Ovary (tissue), 9 donors: ENCODE measurements around the gene CDKN2B-AS1. TPM values are rescaled to one million over a fixed set of nuclear protein-coding genes. Genes with fewer than 3 reads are reported as not detected.

Experiments
- DNase-seq, 5 donors: peaks; one replicate each; pipeline ENCODE4 v3.0.0-alpha.2; 2019 to 2020
- H3K27ac ChIP-seq, 2 donors: fragments of 200-600 bp; one replicate each; pipeline versions ENCODE4 v1.5.1 to v1.8.0; 2019 to 2022
- H3K27me3 ChIP-seq: fragments of 200-600 bp; one replicate; pipeline ENCODE4 v1.8.0; 2022
- H3K36me3 ChIP-seq: fragments of 200-600 bp; sonication (generic); one replicate; pipeline ENCODE4 v1.5.1; 2019
- H3K4me1 ChIP-seq: one replicate; pipeline ENCODE4 v1.8.1; 2013; ENCODE audit warnings: mild to moderate bottlenecking, moderate library complexity; ENCODE audit not compliant: insufficient read depth
- H3K4me3 ChIP-seq: fragments of 200-600 bp; sonication (generic); one replicate; pipeline ENCODE4 v1.5.1; 2017
- H3K9me3 ChIP-seq, 2 donors: fragments of 200-600 bp in 1 of 2; sonication (generic) in 1 of 2; one replicate each; pipeline versions ENCODE4 v1.5.1 to v1.8.1; 2013 to 2019; ENCODE audit warnings: mild to moderate bottlenecking in 1 of 2, moderate library complexity in 1 of 2
- CTCF ChIP-seq, 3 donors: fragments of 450-650 bp in 2 of 3; fragments of 200-600 bp in 1 of 3; IDR thresholded peaks; one replicate each; pipeline versions ENCODE4 v1.5.1 to v1.8.0; 2016 to 2022; ENCODE audit warnings: antibody characterized with exemption in 3 of 3, mild to moderate bottlenecking in 1 of 3
- EP300 ChIP-seq: sonication (generic); formaldehyde crosslinking; IDR thresholded peaks from one replicate; pipeline ENCODE4 v1.6.1; 2017; ENCODE audit warnings: antibody characterized with exemption
- POLR2A ChIP-seq: fragments of 450-650 bp; IDR thresholded peaks from one replicate; pipeline ENCODE4 v1.6.1; 2017; ENCODE audit warnings: antibody characterized with exemption, mild to moderate bottlenecking, moderate library complexity
- whole genome bisulfite sequencing, 3 donors: extraction: QIAGEN DNeasy Blood & Tissue Kit in 1 of 3; methylation state at CpG; one replicate each; pipeline versions ENCODE4 v1.1.5 to v1.1.7; 2013 to 2017; 5-methylcytosine and 5-hydroxymethylcytosine counted together
- intact Hi-C, 4 donors: fragments of 100-400 bp; cut with DNase I; formaldehyde crosslinking; loops; one replicate each; pipeline versions ENCODE4 v1.11.0 to v1.15.1; 2022 to 2023
- polyA plus RNA-seq, 2 donors: library from polyadenylated mRNA; stranded (reverse); fragments of 200-250 nt in 1 of 2; fragments of 350-450 nt in 1 of 2; fragmentation: Illumina TruSeq in 1 of 2; extraction: RNeasy Lipid Tissue Mini Kit (QIAGEN cat#74804) in 1 of 2; gene quantifications; one replicate each; pipeline ENCODE4 v1.2.3, GENCODE V29; 2013 to 2014
- total RNA-seq, 7 donors: library from RNA; depleted of rRNA in 2 of 7; stranded (reverse); fragments of >200 nt in 2 of 7; fragmentation: NEBNext Ultra II Directional in 3 of 7; extraction: Animal tissue kit (Norgen Biotek cat#: 25700) in 3 of 7; gene quantifications; one replicate each; pipeline versions ENCODE4 v1.1.0 to v1.2.4, GENCODE V29; 2016 to 2023
- donor health status: DM: no; HTN: no; CAD: no; lungs with moderate emphysema.
- donor health status: DM: no; HTN: no; CAD: no.
- donor health status: Bipolar disorder and iron deficiency.
- donor health status: DM: yes; HTN: yes; CAD: no.
- donor health status: DM: no; HTN: no; CAD: no.
- donor health status: DM: yes; HTN: yes; CAD: no.

CDKN2B-AS1 gene
- total and polyA plus RNA-seq, 9 donors, result 0.06 to 2.1 (median 0.58) TPM; not detected in 1

- Histone ChIP-seq H3K36me3 (no peaks in the 10 kb centered on the region), H3K27me3 (no peaks in the 10 kb centered on the region), H3K9me3 (no peaks in the 10 kb centered on the region), H3K4me3 (no peak overlapping the region), H3K27ac (no peak overlapping the region), H3K4me1 (peaks cover 3% of the 10 kb centered on the region)
- 86 to 95% (median 90%) methylated on average over 5 of the region's 5 CpGs for WGBS, 3 donors
- intact Hi-C loops, result no loop called here
- no peak for DNase-seq
- TF ChIP-seq EP300 (no peak), CTCF (IDR thresholded peaks at IDR 0.05) (no peak), POLR2A (no peak)
Observed at GRCh38 chr9:21991072-21991959, 3.3 kb upstream of the CDKN2B-AS1 start.

- H3K27ac ChIP-seq, result no peak overlapping the region
- no peak overlapping the region for H3K4me3 ChIP-seq
- H3K36me3 ChIP-seq, result no peaks in the 10 kb centered on the region
- no peaks in the 10 kb centered on the region for H3K9me3 ChIP-seq
- intact Hi-C loops, result no loop called here
- H3K27me3 ChIP-seq, result no peaks in the 10 kb centered on the region
- H3K4me1 ChIP-seq, result peaks cover 3% of the 10 kb centered on the region
- no peak for TF ChIP-seq EP300
- TF ChIP-seq POLR2A, result no peak
- no peak for TF ChIP-seq CTCF (IDR thresholded peaks at IDR 0.05)
- no peak for DNase-seq
- 95 to 99% (median 99%) methylated on average over 4 of the region's 4 CpGs for WGBS, 3 donors
Observed at GRCh38 chr9:21993007-21993406, 1.6 kb upstream of the CDKN2B-AS1 start.

- Histone ChIP-seq H3K36me3 (no peaks in the 10 kb centered on the region), H3K27me3 (no peaks in the 10 kb centered on the region), H3K4me3 (peak within 1 kb of the TSS; percentile 77), H3K4me1 (peaks cover 3% of the 10 kb centered on the region), H3K9me3 (no peaks in the 10 kb centered on the region), H3K27ac (peak within 1 kb of the TSS; percentile 41 to 51)
- no peak for TF ChIP-seq EP300
- no peak for TF ChIP-seq POLR2A
- WGBS, 3 donors, result 5 to 8% (median 6%) methylated on average over 48 to 53 of the region's 53 CpGs
- peak in 3 of 5 donors; percentile 17 to 51 (median 38) for DNase-seq
- intact Hi-C loops, result no loop called here
Observed at GRCh38 chr9:21993893-21994555, 567 bp upstream of the CDKN2B-AS1 start, which contains the start of gene CDKN2A. Gene CDKN2A (minus strand): TSS chr9:21994392.

- H3K9me3 ChIP-seq, result no peaks in the 10 kb centered on the region
- H3K4me1 ChIP-seq, result peaks cover 3% of the 10 kb centered on the region
- intact Hi-C loops, result no loop called here
- peak overlapping the region; percentile 41 to 51 for H3K27ac ChIP-seq
- peak overlapping the region; percentile 77 for H3K4me3 ChIP-seq
- no peaks in the 10 kb centered on the region for H3K36me3 ChIP-seq
- TF ChIP-seq EP300 (no peak), CTCF (IDR thresholded peaks at IDR 0.05) (no peak), POLR2A (no peak)
- DNase-seq, result peak; percentile 26 to 63 (median 45)
- 0 to 1% (median 1%) methylated on average over 56 of the region's 56 CpGs for WGBS, 3 donors
- no peaks in the 10 kb centered on the region for H3K27me3 ChIP-seq
Observed at GRCh38 chr9:21995006-21995665, 545 bp downstream of the CDKN2B-AS1 start.
